Endothelial cell (in vitro differentiated cells): ENCODE results near the gene NPS. TPM values are rescaled to one million over a fixed set of nuclear protein-coding genes. Genes with fewer than 3 reads are reported as not detected.

Source experiments
- DNase-seq: peaks from one replicate; pipeline ENCODE4 v3.0.0; 2021; ENCODE audit warnings: low spot score
- H3K27ac Mint-ChIP-seq: one replicate; pipeline ENCODE4 v1.8.0; 2021; ENCODE audit warnings: mixed read lengths, inconsistent platforms; ENCODE audit not compliant: unreplicated experiment
- H3K27me3 Mint-ChIP-seq: one replicate; pipeline ENCODE4 v1.8.0; 2021; ENCODE audit warnings: mild to moderate bottlenecking, moderate library complexity, mixed read lengths, inconsistent platforms; ENCODE audit not compliant: unreplicated experiment
- H3K36me3 Mint-ChIP-seq: one replicate; pipeline ENCODE4 v1.8.0; 2021; ENCODE audit warnings: mild to moderate bottlenecking, low read depth, mixed read lengths, inconsistent platforms; ENCODE audit not compliant: unreplicated experiment
- H3K4me1 Mint-ChIP-seq: one replicate; pipeline ENCODE4 v1.8.0; 2021; ENCODE audit warnings: mild to moderate bottlenecking, mixed read lengths, inconsistent platforms; ENCODE audit not compliant: unreplicated experiment
- H3K4me3 Mint-ChIP-seq: one replicate; pipeline ENCODE4 v1.8.0; 2021; ENCODE audit warnings: mild to moderate bottlenecking, mixed read lengths, inconsistent platforms; ENCODE audit not compliant: unreplicated experiment
- H3K9me3 Mint-ChIP-seq: one replicate; pipeline ENCODE4 v1.8.0; 2021; ENCODE audit warnings: mixed read lengths, inconsistent platforms; ENCODE audit not compliant: unreplicated experiment
- CTCF ChIP-seq: fragments of 200-600 bp; sonication (generic); IDR thresholded peaks from one replicate; pipeline ENCODE4 v1.5.0; 2021; ENCODE audit warnings: antibody characterized with exemption; ENCODE audit not compliant: unreplicated experiment
- total RNA-seq: library from RNA; stranded (reverse); fragmentation: NEBNext Ultra II Directional; extraction: Animal tissue kit (Norgen Biotek cat#: 25700); gene quantifications from one replicate; pipeline ENCODE4 v1.2.1, GENCODE V29; 2021; ENCODE audit not compliant: unreplicated experiment

NPS gene
- total RNA-seq, 1 donor from 2014 or later, result not detected

GRCh38 chr10:127592586-127592985 lies 43.5 kb downstream of the NPS start:
- Mint-ChIP-seq H3K27ac (no peak overlapping the region), H3K9me3 (no peaks in the 10 kb centered on the region), H3K4me3 (no peak overlapping the region), H3K36me3 (no peaks in the 10 kb centered on the region), H3K4me1 (peaks cover under 1% of the 10 kb centered on the region), H3K27me3 (no peaks in the 10 kb centered on the region)
- DNase-seq, result no peak
- no peak for TF ChIP-seq CTCF

GRCh38 chr10:127600479-127600878 lies 51.4 kb downstream of the NPS start:
- no peak overlapping the region for H3K4me3 Mint-ChIP-seq
- H3K36me3 Mint-ChIP-seq, result no peaks in the 10 kb centered on the region
- no peak overlapping the region for H3K27ac Mint-ChIP-seq
- peak; percentile 27 for DNase-seq
- H3K27me3 Mint-ChIP-seq, result peaks cover 7% of the 10 kb centered on the region
- no peaks in the 10 kb centered on the region for H3K9me3 Mint-ChIP-seq
- H3K4me1 Mint-ChIP-seq, result no peaks in the 10 kb centered on the region
- no peak for TF ChIP-seq CTCF

Other genes starting within 250 kb of the NPS start
- not detected for gene FOXI2, start 187.9 kb downstream of the NPS start, total RNA-seq